C4-2B (cell line): ENCODE measurements around the gene GTSF1L.

Experiments
- ZFX ChIP-seq: fragments of 450-650 bp; IDR thresholded peaks from 2 replicates; pipeline ENCODE4 v1.6.1; 2017
- TF ChIP-seq, protein P1 (sequence below): fragments of 450-650 bp; conservative IDR thresholded peaks from 2 replicates; pipeline ENCODE4 v1.5.1; 2017; ENCODE audit warnings: mild to moderate bottlenecking

DNA sequence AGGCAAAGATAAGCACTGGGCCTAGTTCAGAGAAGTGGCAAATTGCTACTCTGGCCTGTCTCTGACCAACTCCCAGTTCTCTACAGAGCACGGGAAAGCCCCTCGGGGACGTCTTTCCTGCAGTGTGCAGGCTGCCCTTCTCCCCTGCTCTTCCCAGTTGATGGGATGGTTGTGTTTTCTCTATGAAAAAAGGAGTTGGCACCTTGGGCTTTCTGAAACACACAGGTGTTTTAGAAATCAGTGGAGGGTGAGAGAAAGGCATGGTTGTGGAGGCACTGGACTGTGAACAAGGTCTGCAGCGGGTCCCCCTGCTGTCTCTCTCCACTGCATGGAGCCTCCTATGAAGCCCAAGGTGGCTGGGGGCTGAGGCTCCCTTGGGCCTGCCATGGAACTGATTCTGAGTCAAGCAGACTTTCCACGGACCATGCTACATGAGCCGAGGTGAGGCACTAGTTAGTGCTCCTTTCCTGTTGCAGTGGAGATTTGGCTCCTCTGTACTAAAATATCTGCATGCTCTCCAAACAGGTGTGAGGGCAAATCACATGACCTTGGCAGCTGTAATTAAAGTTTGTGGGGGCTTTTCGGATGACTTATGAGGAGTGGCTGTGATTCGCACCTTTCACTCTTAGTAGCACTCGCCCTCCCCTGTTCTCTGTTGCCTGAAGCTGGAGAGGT lies 16.3 kb downstream of the GTSF1L start:
- TF ChIP-seq, protein P1, sequence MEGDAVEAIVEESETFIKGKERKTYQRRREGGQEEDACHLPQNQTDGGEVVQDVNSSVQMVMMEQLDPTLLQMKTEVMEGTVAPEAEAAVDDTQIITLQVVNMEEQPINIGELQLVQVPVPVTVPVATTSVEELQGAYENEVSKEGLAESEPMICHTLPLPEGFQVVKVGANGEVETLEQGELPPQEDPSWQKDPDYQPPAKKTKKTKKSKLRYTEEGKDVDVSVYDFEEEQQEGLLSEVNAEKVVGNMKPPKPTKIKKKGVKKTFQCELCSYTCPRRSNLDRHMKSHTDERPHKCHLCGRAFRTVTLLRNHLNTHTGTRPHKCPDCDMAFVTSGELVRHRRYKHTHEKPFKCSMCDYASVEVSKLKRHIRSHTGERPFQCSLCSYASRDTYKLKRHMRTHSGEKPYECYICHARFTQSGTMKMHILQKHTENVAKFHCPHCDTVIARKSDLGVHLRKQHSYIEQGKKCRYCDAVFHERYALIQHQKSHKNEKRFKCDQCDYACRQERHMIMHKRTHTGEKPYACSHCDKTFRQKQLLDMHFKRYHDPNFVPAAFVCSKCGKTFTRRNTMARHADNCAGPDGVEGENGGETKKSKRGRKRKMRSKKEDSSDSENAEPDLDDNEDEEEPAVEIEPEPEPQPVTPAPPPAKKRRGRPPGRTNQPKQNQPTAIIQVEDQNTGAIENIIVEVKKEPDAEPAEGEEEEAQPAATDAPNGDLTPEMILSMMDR = no peak
- no peak for TF ChIP-seq ZFX
